NCI-H748 treated with DMSO at 0.1 percent for 48 hours (cell line): ENCODE results near the gene SNRNP70.
A peak's percentile ranks its signal among the peaks of the same experiment; 100 is the strongest.

Source experiments
- DNase-seq: peaks from one replicate; lab custom pipeline; 2025; lab: John Stamatoyannopoulos, UW

The SNRNP70 gene

GRCh38 chr19:49148784-49149651 is 63.8 kb downstream of the SNRNP70 start:
- DNase-seq: peak; percentile 97

DNA sequence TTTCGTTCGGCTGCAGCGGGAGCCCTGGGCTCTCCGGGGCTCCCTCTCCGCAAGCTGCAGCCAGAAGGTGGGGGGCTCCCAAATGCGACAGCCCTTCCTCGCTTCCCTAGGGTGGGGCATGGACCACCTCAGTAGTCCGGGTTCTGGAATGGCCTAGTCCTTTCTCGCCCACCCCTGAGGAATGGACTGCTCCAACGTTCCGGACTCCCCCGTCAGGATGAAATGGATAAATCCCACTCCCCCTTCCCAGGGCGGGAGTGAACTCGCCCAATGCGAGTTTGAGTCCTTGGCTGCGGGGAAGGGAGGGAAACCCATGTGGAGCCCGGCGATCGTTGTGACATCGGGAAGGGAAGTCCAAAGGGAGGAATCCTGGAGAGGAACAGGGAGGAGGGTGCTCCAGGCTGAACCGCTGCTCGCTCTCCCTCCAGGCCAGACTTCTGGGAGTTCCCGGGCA is 64.4 kb downstream of the SNRNP70 start:
- DNase-seq: peak; percentile 58

GRCh38 chr19:49150106-49150943 is 65.1 kb downstream of the SNRNP70 start:
- peak; percentile 95 for DNase-seq

DNA sequence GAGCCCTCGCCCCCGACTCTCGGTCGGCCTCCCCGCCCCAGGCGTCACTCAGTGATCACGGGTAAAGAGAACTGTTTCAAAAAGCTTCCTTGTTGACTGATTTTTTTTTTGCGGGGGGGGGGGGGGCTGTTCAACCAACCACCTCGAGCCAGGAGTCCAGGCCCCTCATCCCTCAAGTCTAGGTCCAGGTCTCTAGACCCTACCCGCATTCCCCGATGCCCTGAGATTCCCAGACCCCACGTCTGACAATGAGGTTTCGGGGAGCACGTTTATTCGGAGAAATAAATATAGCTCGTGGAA is 65.6 kb downstream of the SNRNP70 start:
- no peak for DNase-seq

DNA sequence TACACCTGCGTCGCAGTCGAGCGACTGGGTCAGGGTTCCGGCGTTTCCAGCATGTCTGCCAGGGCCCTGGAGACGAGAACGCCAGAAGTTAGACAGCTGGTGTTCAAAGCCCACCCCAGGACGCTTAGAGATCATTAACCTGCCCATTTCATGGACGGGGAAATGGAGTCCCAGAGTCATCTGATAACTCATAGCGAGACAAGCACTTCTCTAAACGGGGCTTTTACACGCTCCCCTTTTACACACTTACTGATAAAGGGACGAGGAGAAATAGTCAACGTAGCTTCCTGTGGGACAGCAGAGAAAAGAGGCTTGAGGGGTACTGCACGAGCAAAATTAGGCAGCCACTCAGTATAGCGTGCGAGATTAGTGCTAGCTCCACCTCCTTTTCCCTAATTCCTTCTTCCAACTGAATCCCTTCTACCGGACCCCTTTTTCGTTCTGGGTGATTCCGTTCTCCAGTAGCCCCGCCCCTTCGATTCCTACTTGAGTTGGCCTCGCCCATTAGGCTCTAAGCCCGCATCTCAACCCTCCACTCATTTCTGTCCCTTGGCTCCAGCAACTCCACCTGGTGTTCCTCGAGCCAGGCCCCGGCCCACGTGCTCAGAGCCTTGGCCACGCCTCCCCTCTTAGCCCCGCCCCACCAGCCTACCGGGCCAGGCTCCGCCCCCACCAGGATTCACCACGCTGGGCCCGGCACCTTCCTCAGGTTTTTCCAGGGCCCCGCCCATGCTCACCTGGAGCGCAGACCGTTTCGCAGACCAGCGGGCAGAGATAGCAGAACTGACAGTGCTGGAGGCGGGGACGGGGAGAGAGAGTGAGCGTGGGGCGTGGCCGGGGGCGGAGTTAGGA is 66.2 kb downstream of the SNRNP70 start:
- peak; percentile 95 for DNase-seq

- no peak for DNase-seq
These were observed 66.9 kb downstream of the SNRNP70 start for GRCh38 chr19:49152119-49152550.

DNA sequence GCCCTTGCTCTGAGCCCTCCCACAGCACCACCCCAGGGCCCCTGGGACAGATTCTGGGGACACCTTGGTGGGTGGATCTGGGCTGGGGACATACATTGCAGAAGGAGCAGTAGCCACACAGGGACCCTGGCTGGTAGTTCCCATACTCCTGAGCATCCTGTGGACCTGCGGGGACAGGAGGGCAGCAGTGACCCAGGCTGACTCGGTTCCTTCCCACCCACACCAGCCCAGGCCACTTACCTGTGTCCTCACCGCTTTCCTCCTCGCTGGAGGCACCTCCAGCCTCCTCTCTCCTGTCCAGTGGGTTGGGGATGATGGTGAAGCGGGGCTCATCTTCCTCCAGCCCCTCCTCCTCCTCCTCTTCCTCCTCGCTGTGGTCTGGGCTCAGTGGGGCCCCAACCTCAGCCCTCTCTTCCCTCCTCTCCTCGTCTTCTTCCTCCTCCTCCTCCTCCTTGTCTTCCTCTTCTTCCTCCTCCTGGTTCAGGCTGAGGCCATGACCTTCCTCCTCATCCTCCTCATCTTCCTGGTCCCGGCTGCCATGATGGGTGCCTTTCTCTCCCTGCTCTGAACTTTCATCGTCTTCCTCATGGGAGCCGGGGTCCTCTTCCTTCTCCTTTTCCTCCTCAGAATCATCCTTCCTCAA is 68.0 kb downstream of the SNRNP70 start:
- DNase-seq: no peak

- DNase-seq: no peak
These were observed 69.0 kb downstream of the SNRNP70 start for GRCh38 chr19:49154279-49154678.

DNA sequence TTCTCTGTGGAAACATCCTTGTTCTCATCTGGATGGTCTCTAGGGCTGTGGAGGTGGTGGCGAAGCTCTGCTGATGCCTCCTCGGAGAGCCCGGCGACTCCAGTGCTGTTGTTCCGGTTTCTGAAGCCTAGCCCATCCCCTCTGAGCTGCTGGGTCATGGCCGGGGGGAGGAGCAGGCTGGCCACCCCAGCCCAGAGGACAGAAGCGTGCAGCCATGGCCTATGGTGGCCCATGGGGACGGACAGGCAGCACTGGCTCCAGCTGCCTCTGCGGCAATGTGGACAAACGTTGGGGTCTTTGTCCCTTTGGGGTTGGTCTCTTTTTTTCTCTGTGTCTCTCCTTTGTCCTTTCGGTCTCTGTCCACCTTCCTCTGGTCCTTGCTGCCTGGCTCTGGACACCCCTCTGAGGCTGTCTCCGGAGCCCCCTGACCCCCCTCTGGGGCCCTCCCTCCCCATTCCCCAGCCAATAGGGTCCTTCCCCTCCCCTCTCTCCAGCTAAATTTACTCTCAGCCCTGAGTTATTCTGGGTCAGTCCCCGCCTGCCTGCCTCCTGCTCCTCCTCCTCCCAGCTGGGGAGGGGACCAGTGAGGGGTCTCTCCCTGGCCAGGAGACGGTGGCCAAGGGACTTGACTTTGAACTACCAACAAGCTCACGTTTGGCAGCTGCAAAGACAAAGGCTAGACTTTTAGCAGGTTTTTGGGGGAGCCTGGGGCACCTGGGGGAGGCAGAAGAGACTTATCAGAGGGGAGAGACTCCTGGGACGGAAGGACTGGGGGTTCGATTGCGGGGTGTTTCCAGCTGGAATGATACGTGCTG is 70.0 kb downstream of the SNRNP70 start, which contains the start of gene HRC:
Gene HRC, minus strand, starts transcription at position 392 of the 815 bp plus-strand sequence. Its CDS starts 159 bp downstream, at position 233.
- no peak for DNase-seq

GRCh38 chr19:49155820-49156346 is 70.6 kb downstream of the SNRNP70 start:
- DNase-seq: no peak

DNA sequence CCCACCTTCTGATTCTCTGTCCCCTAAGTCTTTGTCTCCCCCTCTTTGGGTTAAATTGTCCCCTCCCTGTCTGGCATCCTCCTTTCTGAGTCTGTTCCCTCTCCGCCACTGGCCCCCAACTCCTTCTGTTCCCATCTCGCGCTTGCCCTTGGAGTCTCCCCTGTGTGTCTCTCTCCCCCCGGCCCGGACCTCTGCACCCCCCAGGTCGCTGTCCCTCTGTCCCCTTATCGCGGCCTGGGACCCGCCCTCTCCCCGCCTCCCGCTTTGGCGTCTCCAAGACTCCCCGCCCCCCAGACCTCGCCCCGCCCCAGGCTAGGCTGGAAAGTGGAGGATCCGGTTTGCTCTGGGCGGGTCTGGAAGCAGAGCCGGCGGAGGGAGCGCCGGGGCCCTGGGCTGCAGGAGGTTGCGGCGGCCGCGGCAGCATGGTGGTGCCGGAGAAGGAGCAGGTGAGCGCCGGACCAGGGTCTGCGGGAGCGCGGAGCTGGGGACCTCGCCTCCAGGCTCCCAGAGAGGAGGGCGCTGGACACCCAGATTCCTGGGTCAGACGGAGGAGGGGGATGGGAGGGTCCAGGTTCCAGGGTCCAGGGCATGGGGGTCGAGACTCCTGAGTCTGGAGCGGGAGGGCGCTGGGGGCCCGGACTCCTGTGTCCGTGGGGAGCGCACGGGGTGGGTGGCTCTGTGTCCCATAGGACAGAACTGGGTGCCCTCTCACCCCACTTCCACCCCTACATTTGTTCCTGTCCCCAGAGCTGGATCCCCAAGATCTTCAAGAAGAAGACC is 72.4 kb downstream of the SNRNP70 start, which contains the start of gene TRPM4:
Gene TRPM4, plus strand, starts transcription at position 348 of the 780 bp plus-strand sequence. Its CDS starts 75 bp downstream, at position 423.
- peak; percentile 84 for DNase-seq
